ENCODE results near the gene OLIG3. TPM values are rescaled to one million over a fixed set of nuclear protein-coding genes. Genes with fewer than 3 reads are reported as not detected.

The OLIG3 gene
- total RNA-seq, 1 experiment from 2014 or later: not detected

DNA sequence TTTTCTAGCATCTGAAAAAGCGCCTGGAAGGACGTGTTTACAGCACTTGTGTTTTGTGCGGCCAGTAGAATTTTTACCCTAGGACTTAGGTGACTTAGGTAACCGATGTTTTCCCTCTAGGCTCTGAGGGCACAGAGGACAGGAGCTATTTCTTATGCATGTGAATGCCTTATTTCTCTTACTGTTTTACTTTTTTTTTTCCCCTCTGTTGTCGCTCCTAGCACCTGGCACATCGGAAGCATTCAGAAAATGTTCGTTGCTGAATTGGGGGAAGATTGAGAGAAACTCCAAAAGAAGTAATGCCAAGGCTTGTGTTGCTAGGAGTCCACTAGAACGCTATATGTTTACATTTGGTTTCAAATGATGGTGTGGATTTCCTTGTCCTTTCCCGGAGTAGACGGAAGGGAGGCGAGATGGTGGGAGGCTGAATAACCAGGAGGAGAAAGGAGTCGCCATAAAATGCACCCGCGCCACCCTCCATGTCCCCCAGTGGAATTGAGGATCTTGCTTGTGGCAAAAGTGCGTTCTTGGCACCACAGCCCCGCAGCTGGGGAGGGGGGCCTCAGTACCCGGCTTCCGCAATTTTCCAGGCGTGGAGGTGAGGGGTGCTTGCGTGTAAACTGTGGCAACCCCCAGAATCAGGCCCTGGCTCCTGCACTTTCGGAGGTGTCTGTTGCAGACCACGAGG lies 6.9 kb downstream of the OLIG3 start:
- Histone ChIP-seq H3K9me3 (ENCODE audit: low read depth, low read length, poor library complexity, severe bottlenecking) (no peaks in the 10 kb centered on the region), H3K4me1 (ENCODE audit: insufficient read depth, low read length, poor library complexity, severe bottlenecking) (no peaks in the 10 kb centered on the region), H3K27ac (ENCODE audit: low read depth, low read length, poor library complexity, severe bottlenecking) (no peak overlapping the region), H3K36me3 (ENCODE audit: insufficient read depth, low read length, poor library complexity, severe bottlenecking) (no peaks in the 10 kb centered on the region), H3K4me3 (ENCODE audit: low read depth, low read length, poor library complexity, severe bottlenecking) (no peak overlapping the region), H3K27me3 (replicated peaks; ENCODE audit: insufficient read depth, low read depth, low read length, poor library complexity) (peaks cover 97% of the 10 kb centered on the region)
- no TSS peak for BruUV-seq (replicated peaks)
- DNase-seq (ENCODE audit: low spot score): no peak
- CTCF ChIA-PET: no interaction called here
- intact Hi-C loops (cut with micrococcal nuclease; ENCODE audit: unreplicated experiment): no loop called here
- TF ChIP-seq EZH2 (IDR thresholded peaks at IDR 0.05; ENCODE audit: borderline replicate concordance, low read depth, low read length, poor library complexity, severe bottlenecking) (peak; percentile 2), CTCF (conservative IDR thresholded peaks at IDR 0.05; ENCODE audit: low read depth, low read length) (no peak)
- POLR2A ChIA-PET (ENCODE audit: low non-redundant PET): no interaction called here

GRCh38 chr6:137486416-137486815 lies 7.8 kb downstream of the OLIG3 start:
- Histone ChIP-seq H3K36me3 (ENCODE audit: insufficient read depth, low read length, poor library complexity, severe bottlenecking) (no peaks in the 10 kb centered on the region), H3K9me3 (ENCODE audit: low read depth, low read length, poor library complexity, severe bottlenecking) (no peaks in the 10 kb centered on the region), H3K4me1 (ENCODE audit: insufficient read depth, low read length, poor library complexity, severe bottlenecking) (no peaks in the 10 kb centered on the region), H3K27ac (ENCODE audit: low read depth, low read length, poor library complexity, severe bottlenecking) (no peak overlapping the region), H3K4me3 (ENCODE audit: low read depth, low read length, poor library complexity, severe bottlenecking) (no peak overlapping the region), H3K27me3 (replicated peaks; ENCODE audit: insufficient read depth, low read depth, low read length, poor library complexity) (peaks cover 89% of the 10 kb centered on the region)
- CTCF ChIA-PET: no interaction called here
- POLR2A ChIA-PET (ENCODE audit: low non-redundant PET): no interaction called here
- no peak for TF ChIP-seq EZH2 (IDR thresholded peaks at IDR 0.05; ENCODE audit: borderline replicate concordance, low read depth, low read length, poor library complexity, severe bottlenecking)
- TF ChIP-seq CTCF (conservative IDR thresholded peaks at IDR 0.05; ENCODE audit: low read depth, low read length): no peak
- no TSS peak for BruUV-seq (replicated peaks)
- intact Hi-C loops (cut with micrococcal nuclease; ENCODE audit: unreplicated experiment): no loop called here
- DNase-seq (ENCODE audit: low spot score): no peak

DNA sequence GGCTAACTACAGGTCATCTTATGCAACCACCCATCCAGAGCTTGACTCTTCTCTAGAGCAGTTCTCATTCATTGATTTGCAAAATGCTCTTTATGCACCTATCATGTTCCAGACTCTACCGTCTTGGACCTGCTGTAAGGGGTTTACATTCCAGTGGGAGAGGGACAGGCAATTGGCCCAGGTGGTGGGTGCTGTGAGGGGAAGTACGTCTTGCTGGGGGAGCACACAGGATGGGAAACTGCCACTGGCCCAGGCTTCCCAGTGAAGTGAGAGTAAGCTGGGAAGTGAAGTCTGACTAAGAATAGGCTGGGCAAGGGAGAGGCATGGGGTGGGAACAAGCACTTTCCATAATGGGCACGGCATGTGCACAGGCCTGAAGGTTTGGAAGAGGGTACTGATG lies 13.8 kb downstream of the OLIG3 start:
- no peak for DNase-seq (ENCODE audit: low spot score)
- Histone ChIP-seq H3K27me3 (replicated peaks; ENCODE audit: insufficient read depth, low read depth, low read length, poor library complexity) (peaks cover 36% of the 10 kb centered on the region), H3K4me1 (ENCODE audit: insufficient read depth, low read length, poor library complexity, severe bottlenecking) (no peaks in the 10 kb centered on the region), H3K4me3 (ENCODE audit: low read depth, low read length, poor library complexity, severe bottlenecking) (no peak overlapping the region), H3K27ac (ENCODE audit: low read depth, low read length, poor library complexity, severe bottlenecking) (no peak overlapping the region), H3K36me3 (ENCODE audit: insufficient read depth, low read length, poor library complexity, severe bottlenecking) (no peaks in the 10 kb centered on the region), H3K9me3 (ENCODE audit: low read depth, low read length, poor library complexity, severe bottlenecking) (no peaks in the 10 kb centered on the region)
- no peak for TF ChIP-seq CTCF (conservative IDR thresholded peaks at IDR 0.05; ENCODE audit: low read depth, low read length)
- TF ChIP-seq EZH2 (IDR thresholded peaks at IDR 0.05; ENCODE audit: borderline replicate concordance, low read depth, low read length, poor library complexity, severe bottlenecking): no peak
- ChIA-PET POLR2A (ENCODE audit: low non-redundant PET) (no interaction called here), CTCF (no interaction called here)
- intact Hi-C loops (cut with micrococcal nuclease; ENCODE audit: unreplicated experiment): no loop called here
- BruUV-seq (replicated peaks): no TSS peak
